Gastroesophageal sphincter (tissue), 4 donors: Measurements from ENCODE around the gene IQGAP2. TPM values are rescaled to one million over a fixed set of nuclear protein-coding genes. Genes with fewer than 3 reads are reported as not detected.

Experiments used
- ATAC-seq: fragments of 150-250 bp; one replicate; pipeline ENCODE4 v1.9.1; 2016; ENCODE audit warnings: mild to moderate bottlenecking, moderate library complexity
- H3K27ac ChIP-seq, 4 donors: fragments of 200-600 bp; sonication (generic) in 3 of 4; 1 replicate in 3 of 4; 2 replicates in 1 of 4; pipeline ENCODE4 v1.5.1; 2016 to 2019
- H3K27me3 ChIP-seq: fragments of 200-600 bp; sonication (generic); one replicate; pipeline ENCODE4 v1.5.1; 2019
- H3K36me3 ChIP-seq, 2 donors: fragments of 200-600 bp; sonication (generic); one replicate each; pipeline ENCODE4 v1.5.1; 2019; ENCODE audit warnings: control low read depth in 1 of 2
- H3K4me1 ChIP-seq, 3 donors: fragments of 200-600 bp; sonication (generic); 1 replicate in 2 of 3; 2 replicates in 1 of 3; pipeline ENCODE4 v1.5.1; 2016 to 2019; ENCODE audit warnings: control low read depth in 2 of 3
- H3K4me3 ChIP-seq, 2 donors: fragments of 200-600 bp; sonication (generic); one replicate each; pipeline ENCODE4 v1.5.1; 2019; ENCODE audit warnings: mild to moderate bottlenecking in 1 of 2, moderate library complexity in 1 of 2
- H3K9me3 ChIP-seq, 3 donors: fragments of 200-600 bp; sonication (generic); one replicate each; pipeline ENCODE4 v1.5.1; 2017 to 2019; ENCODE audit warnings: control low read depth in 2 of 3
- EP300 ChIP-seq: sonication (generic); formaldehyde crosslinking; IDR thresholded peaks from one replicate; pipeline ENCODE4 v1.6.1; 2017; ENCODE audit warnings: antibody characterized with exemption, mild to moderate bottlenecking
- POLR2A ChIP-seq, 2 donors: fragments of 450-650 bp; IDR thresholded peaks; one replicate each; pipeline ENCODE4 v1.6.1; 2017; ENCODE audit warnings: antibody characterized with exemption in 2 of 2, mild to moderate bottlenecking in 2 of 2, moderate library complexity in 1 of 2
- POLR2AphosphoS5 ChIP-seq: sonication (generic); formaldehyde crosslinking; IDR thresholded peaks from one replicate; pipeline ENCODE4 v1.6.1; 2017; ENCODE audit warnings: antibody characterized with exemption
- WGBS, 2 donors: methylation state at CpG; one replicate each; pipeline ENCODE4 v1.1.5; 2018; ENCODE audit warnings: low coverage in 1 of 2; 5-methylcytosine and 5-hydroxymethylcytosine counted together
- total RNA-seq, 4 donors: library from RNA; depleted of rRNA; stranded (reverse); fragments of >200 nt; gene quantifications; one replicate each; pipeline ENCODE4 v1.1.0, GENCODE V29; 2016
- TF ChIP-seq, protein P1 (sequence below), 4 experiments: fragments of 200-600 bp in 2 of 4; fragments of 450-650 bp in 2 of 4; sonication (generic) in 1 of 4; IDR thresholded peaks; one replicate each; pipeline ENCODE4 v1.5.1; 2017 to 2019; ENCODE audit warnings: antibody characterized with exemption in 4 of 4, mild to moderate bottlenecking in 2 of 4, moderate library complexity in 2 of 4

IQGAP2 gene
- total RNA-seq, 4 donors from 2014 or later, result 15.7 to 34.4 (median 25.8) TPM

DNA sequence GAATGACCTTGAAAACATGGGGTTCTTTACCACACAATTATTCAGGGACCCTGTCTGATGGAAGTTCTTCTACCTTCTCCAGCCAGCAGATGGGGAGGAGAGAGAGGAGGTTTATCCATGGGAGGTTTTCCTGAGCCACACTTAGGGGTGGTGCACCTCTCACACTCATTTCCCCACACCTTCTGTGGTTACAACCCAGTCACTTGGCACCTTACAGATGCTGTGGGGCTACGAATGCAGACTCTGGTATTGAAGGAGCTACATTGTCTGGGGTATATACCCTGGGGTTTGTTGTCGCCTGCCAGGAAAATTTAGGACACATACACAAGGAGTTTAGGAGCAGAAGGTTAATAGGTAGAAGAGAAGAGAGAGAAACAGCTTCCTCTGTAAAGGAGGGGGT, 152.6 kb downstream of the IQGAP2 start:
- Histone ChIP-seq H3K36me3 (no peaks in the 10 kb centered on the region), H3K27me3 (no peaks in the 10 kb centered on the region), H3K27ac (no peak overlapping the region), H3K4me3 (no peak overlapping the region), H3K9me3 (no peaks in the 10 kb centered on the region), H3K4me1 (no peaks in the 10 kb centered on the region)
- 83 to 100% methylated on average over 1 to 2 of the region's 2 CpGs for WGBS, 2 donors
- TF ChIP-seq POLR2AphosphoS5 (no peak), POLR2A (IDR thresholded peaks at IDR 0.05) (no peak), EP300 (no peak)
- TF ChIP-seq, protein P1, sequence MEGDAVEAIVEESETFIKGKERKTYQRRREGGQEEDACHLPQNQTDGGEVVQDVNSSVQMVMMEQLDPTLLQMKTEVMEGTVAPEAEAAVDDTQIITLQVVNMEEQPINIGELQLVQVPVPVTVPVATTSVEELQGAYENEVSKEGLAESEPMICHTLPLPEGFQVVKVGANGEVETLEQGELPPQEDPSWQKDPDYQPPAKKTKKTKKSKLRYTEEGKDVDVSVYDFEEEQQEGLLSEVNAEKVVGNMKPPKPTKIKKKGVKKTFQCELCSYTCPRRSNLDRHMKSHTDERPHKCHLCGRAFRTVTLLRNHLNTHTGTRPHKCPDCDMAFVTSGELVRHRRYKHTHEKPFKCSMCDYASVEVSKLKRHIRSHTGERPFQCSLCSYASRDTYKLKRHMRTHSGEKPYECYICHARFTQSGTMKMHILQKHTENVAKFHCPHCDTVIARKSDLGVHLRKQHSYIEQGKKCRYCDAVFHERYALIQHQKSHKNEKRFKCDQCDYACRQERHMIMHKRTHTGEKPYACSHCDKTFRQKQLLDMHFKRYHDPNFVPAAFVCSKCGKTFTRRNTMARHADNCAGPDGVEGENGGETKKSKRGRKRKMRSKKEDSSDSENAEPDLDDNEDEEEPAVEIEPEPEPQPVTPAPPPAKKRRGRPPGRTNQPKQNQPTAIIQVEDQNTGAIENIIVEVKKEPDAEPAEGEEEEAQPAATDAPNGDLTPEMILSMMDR (IDR thresholded peaks at IDR 0.05), result no peak
- no peak for ATAC-seq

DNA sequence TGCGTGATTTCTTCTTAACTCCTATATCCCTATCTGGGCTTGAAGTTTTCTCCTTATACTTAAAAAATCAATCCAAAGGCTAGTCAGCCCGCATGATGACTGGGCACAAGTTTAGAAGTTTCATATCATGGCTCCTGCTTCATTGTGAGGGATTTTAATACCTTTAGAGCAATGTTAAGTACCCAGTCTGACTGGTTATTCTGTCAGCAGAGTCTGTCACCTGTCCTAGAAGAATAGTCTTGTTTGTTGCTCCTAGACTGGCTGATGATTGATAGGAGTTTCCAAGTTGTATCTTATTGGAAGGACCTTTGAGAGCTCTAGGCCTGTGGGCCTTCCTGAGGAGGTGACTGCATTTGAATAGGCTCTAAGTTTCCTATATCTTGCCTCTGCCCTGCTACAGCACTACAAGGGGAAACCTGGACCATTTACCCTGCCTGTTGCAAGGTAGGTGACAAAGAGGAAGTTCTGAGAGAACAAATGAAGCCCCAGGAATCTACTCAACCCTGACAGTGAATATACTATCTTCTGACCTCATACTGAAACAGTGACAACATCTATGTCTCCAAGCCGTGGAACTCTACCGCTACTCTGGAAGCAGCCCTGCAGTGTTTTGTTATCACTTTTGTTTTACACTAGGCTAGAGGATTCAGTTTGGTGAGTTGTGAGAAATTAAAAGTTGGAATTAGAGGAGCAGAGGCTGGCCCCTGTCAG, 153.6 kb downstream of the IQGAP2 start:
- no peaks in the 10 kb centered on the region for H3K36me3 ChIP-seq
- peaks cover 0 to 7% (median 0%) of the 10 kb centered on the region in 3 donors for H3K4me1 ChIP-seq
- TF ChIP-seq POLR2A (IDR thresholded peaks at IDR 0.05) (no peak), POLR2AphosphoS5 (no peak), EP300 (no peak)
- TF ChIP-seq, protein P1 (IDR thresholded peaks at IDR 0.05), result no peak
- H3K9me3 ChIP-seq, result no peaks in the 10 kb centered on the region
- no peaks in the 10 kb centered on the region for H3K27me3 ChIP-seq
- H3K4me3 ChIP-seq, result no peak overlapping the region
- 85 to 96% methylated on average over 4 of the region's 4 CpGs for WGBS, 2 donors
- no peak overlapping the region for H3K27ac ChIP-seq
- ATAC-seq, result no peak

DNA sequence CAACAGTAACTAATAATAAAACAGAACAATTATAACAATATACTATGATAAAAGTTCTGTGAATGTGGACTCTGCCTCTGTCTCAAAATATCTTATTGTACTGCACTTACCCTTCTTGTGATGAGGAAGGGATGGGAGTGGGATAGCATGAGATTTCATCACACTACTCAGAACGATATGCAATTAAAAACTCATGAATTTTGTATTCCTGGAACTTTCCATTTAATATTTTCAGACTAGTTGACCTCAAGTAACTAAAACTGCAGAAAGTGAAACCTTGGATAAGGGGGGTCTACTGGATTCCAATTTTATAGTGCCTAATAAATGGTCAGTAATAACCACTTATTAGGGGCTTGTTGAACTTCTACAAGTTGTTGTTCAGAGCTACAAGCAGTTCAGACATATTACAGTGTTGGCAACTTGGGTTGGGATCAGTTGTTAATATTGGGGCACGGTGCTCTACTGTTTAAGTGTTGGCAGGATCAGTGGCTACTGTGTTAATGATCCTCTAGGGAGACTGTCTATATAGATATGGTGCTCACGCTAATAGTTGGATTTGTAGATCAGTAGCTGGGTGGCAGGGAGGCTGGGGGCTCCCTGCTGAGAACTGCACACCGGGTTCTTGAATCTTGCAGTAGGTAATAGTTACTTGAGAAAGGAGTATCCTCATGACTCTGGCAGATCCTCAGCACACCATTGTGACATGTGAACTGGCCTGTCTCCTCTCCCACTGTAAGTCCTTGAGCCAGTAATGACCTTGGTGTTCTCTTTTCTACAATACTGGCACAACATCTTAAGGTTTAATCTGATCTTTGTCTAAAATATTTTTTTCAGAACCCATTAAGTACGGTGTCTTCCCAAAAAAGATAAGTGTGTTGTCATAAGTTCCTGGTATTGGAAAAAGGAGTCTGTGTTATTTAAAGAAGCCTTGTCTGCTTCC, 158.1 kb downstream of the IQGAP2 start:
- Histone ChIP-seq H3K9me3 (no peaks in the 10 kb centered on the region), H3K27me3 (no peaks in the 10 kb centered on the region), H3K27ac (no peak overlapping the region), H3K36me3 (no peaks in the 10 kb centered on the region), H3K4me3 (no peak overlapping the region), H3K4me1 (peaks cover 0 to 18% (median 0%) of the 10 kb centered on the region in 3 donors)
- 60 to 64% methylated on average over 4 to 5 of the region's 5 CpGs for WGBS, 2 donors
- no peak for ATAC-seq
- TF ChIP-seq EP300 (no peak), POLR2AphosphoS5 (no peak), POLR2A (IDR thresholded peaks at IDR 0.05) (no peak)
- TF ChIP-seq, protein P1 (IDR thresholded peaks at IDR 0.05), result no peak

DNA sequence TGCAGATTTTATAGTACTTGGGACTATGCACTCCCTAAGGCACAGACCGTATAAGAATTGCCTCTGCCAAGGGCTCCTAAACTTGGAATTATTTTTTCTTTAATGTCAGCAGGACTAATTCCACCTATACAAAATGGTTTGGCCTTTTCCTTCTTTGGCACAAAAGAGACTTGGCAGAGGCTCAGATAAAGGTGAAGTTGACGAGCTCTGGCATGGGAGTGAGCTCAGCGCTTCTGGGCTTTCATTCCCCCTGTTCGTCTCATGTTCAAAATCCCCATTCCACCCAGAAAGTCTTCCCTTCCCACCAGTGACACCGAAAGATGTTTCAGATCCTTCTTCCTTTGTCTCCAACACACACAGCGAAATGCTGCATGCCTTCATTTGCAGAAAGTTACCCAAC, 158.9 kb downstream of the IQGAP2 start:
- Histone ChIP-seq H3K36me3 (no peaks in the 10 kb centered on the region), H3K27ac (no peak overlapping the region), H3K27me3 (no peaks in the 10 kb centered on the region), H3K9me3 (no peaks in the 10 kb centered on the region), H3K4me1 (peaks cover 0 to 18% (median 0%) of the 10 kb centered on the region in 3 donors), H3K4me3 (no peak overlapping the region)
- ATAC-seq, result no peak
- WGBS, 2 donors, result 50 to 67% methylated on average over 6 of the region's 6 CpGs
- TF ChIP-seq POLR2AphosphoS5 (no peak), POLR2A (IDR thresholded peaks at IDR 0.05) (no peak), EP300 (no peak)
- TF ChIP-seq, protein P1 (IDR thresholded peaks at IDR 0.05), result no peak
